Tibial nerve (tissue), 3 donors: Measurements from ENCODE around the gene GPR78.

Experiments
- POLR2A ChIP-seq, 2 donors: fragments of 450-650 bp; IDR thresholded peaks; one replicate each; pipeline ENCODE4 v1.6.1; 2017; ENCODE audit warnings: antibody characterized with exemption in 2 of 2, mild to moderate bottlenecking in 2 of 2, moderate library complexity in 2 of 2
- TF ChIP-seq, protein P1 (sequence below), 5 experiments: fragments of 200-600 bp in 3 of 5; fragments of 450-650 bp in 2 of 5; sonication (generic) in 3 of 5; IDR thresholded peaks; one replicate each; pipeline ENCODE4 v1.5.1; 2016 to 2019; ENCODE audit warnings: antibody characterized with exemption in 5 of 5, mild to moderate bottlenecking in 3 of 5, moderate library complexity in 2 of 5

DNA sequence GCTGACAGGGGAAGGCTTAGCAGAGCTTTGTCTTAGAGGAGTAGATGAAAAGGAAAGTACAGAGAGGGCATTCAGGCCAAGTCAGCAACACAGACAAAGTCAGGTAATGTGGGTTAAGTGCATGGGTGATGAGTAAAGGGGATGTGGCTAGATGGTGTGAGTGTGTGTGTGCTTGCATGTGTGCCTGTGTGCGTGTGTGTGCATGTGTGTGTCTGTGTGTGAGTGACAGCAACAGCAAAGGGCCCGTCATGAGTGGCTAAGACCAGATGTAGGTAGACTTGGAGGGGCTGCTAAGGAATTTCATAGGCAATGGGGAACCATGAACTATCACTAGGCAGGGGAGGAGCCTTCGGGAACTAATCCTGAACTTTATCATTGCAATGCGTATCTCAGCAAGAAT, 2.2 kb upstream of the GPR78 start:
- TF ChIP-seq, protein P1, sequence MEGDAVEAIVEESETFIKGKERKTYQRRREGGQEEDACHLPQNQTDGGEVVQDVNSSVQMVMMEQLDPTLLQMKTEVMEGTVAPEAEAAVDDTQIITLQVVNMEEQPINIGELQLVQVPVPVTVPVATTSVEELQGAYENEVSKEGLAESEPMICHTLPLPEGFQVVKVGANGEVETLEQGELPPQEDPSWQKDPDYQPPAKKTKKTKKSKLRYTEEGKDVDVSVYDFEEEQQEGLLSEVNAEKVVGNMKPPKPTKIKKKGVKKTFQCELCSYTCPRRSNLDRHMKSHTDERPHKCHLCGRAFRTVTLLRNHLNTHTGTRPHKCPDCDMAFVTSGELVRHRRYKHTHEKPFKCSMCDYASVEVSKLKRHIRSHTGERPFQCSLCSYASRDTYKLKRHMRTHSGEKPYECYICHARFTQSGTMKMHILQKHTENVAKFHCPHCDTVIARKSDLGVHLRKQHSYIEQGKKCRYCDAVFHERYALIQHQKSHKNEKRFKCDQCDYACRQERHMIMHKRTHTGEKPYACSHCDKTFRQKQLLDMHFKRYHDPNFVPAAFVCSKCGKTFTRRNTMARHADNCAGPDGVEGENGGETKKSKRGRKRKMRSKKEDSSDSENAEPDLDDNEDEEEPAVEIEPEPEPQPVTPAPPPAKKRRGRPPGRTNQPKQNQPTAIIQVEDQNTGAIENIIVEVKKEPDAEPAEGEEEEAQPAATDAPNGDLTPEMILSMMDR (IDR thresholded peaks at IDR 0.05), result no peak
- TF ChIP-seq POLR2A (IDR thresholded peaks at IDR 0.05), result no peak
